Measurements from ENCODE around the gene MUC22. TPM values are rescaled to one million over a fixed set of nuclear protein-coding genes. Genes with fewer than 3 reads are reported as not detected.

MUC22 gene
- total RNA-seq, 1 donor from 2014 or later, result 0.05 TPM

Other genes with a start within 250 kb of the MUC22 start
- 144 and 156 TPM in 2 replicates for gene DDR1, start 126.0 kb upstream of the MUC22 start, total RNA-seq
- 34.3 and 41.3 TPM in 2 replicates for gene GTF2H4, start 102.3 kb upstream of the MUC22 start, total RNA-seq
- 19.8 and 21.6 TPM in 2 replicates for gene VARS2, start 96.2 kb upstream of the MUC22 start, total RNA-seq
- gene SFTA2, start 78.3 kb upstream of the MUC22 start, total RNA-seq, result not detected in 2 replicates
- gene MUCL3, start 69.5 kb upstream of the MUC22 start, total RNA-seq, result not detected in 2 replicates
- not detected in 2 replicates for gene MUC21, start 26.8 kb upstream of the MUC22 start, total RNA-seq
- gene C6orf15, start 102.1 kb downstream of the MUC22 start, total RNA-seq, result 4.6 and 6.4 TPM in 2 replicates
- gene PSORS1C1, start 104.3 kb downstream of the MUC22 start, total RNA-seq, result 8.8 and 9.2 TPM in 2 replicates
- gene CDSN, start 110.0 kb downstream of the MUC22 start, total RNA-seq, result 0.22 and 0.27 TPM in 2 replicates
- not detected in 2 replicates for gene PSORS1C2, start 128.6 kb downstream of the MUC22 start, total RNA-seq
- gene CCHCR1, start 147.3 kb downstream of the MUC22 start, total RNA-seq, result 10.2 and 11.5 TPM in 2 replicates
- gene TCF19, start 148.1 kb downstream of the MUC22 start, total RNA-seq, result 1.5 and 2.5 TPM in 2 replicates
- gene POU5F1, start 160.2 kb downstream of the MUC22 start, total RNA-seq, result 5.4 and 6.3 TPM in 2 replicates